22Rv1 (cell line): ENCODE measurements around the gene PSMD4.

Experiments
- ZFX ChIP-seq: fragments of 450-650 bp; IDR thresholded peaks from 2 replicates; pipeline ENCODE4 v1.6.1; 2017; ENCODE audit warnings: antibody characterized with exemption, borderline replicate concordance
- TF ChIP-seq, protein P1 (sequence below): fragments of 450-650 bp; IDR thresholded peaks from 2 replicates; pipeline ENCODE4 v1.5.1; 2017; ENCODE audit warnings: mild to moderate bottlenecking

DNA sequence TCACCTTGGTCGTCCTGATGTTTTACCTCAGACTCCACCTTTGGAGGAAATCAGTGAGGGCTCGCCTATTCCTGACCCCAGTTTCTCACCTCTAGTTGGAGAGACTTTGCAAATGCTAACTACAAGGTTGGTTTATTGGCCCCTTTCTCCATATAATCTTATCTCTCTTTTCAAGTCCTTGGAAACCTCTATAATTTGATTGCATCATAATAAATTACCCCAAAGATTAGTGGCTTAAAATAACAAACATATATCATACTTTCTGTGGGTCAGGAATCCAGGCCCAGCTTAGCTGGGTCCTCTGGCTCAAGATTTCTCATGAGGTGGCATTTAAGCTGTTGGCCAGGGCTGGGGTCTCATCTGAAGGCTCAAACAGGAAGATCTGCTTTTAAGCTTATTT lies 12.1 kb upstream of the PSMD4 start:
- TF ChIP-seq, protein P1, sequence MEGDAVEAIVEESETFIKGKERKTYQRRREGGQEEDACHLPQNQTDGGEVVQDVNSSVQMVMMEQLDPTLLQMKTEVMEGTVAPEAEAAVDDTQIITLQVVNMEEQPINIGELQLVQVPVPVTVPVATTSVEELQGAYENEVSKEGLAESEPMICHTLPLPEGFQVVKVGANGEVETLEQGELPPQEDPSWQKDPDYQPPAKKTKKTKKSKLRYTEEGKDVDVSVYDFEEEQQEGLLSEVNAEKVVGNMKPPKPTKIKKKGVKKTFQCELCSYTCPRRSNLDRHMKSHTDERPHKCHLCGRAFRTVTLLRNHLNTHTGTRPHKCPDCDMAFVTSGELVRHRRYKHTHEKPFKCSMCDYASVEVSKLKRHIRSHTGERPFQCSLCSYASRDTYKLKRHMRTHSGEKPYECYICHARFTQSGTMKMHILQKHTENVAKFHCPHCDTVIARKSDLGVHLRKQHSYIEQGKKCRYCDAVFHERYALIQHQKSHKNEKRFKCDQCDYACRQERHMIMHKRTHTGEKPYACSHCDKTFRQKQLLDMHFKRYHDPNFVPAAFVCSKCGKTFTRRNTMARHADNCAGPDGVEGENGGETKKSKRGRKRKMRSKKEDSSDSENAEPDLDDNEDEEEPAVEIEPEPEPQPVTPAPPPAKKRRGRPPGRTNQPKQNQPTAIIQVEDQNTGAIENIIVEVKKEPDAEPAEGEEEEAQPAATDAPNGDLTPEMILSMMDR: no peak
- TF ChIP-seq ZFX: no peak
